GM18858 (cell line): ENCODE data around the gene MUC21.
"Not testable (repeated sequence)": the region's sequence is repeated elsewhere in the genome, so short reads cannot be mapped to it uniquely, and the experiment has no call there.

Experiments used
- ATAC-seq: cut with Tn5 transposase; IDR thresholded peaks from one replicate; pipeline ENCODE4 v1.9.1; 2021; ENCODE audit not compliant: unreplicated experiment

The MUC21 gene

GRCh38 chr6:30966154-30966553 is 17.4 kb upstream of the MUC21 start:
- no peak for ATAC-seq

GRCh38 chr6:30969171-30969570 is 14.3 kb upstream of the MUC21 start:
- not testable (repeated sequence) for ATAC-seq

GRCh38 chr6:30970946-30971345 is 12.6 kb upstream of the MUC21 start:
- ATAC-seq: no peak

GRCh38 chr6:30972816-30973215 is 10.7 kb upstream of the MUC21 start:
- no peak for ATAC-seq

- no peak for ATAC-seq
Measured at GRCh38 chr6:30974490-30975252, 8.8 kb upstream of the MUC21 start.

- no peak for ATAC-seq
Measured at GRCh38 chr6:30979141-30979540, 4.4 kb upstream of the MUC21 start.

GRCh38 chr6:30979690-30980089 is 3.8 kb upstream of the MUC21 start:
- ATAC-seq: no peak

GRCh38 chr6:30981942-30982772 is 1.4 kb upstream of the MUC21 start:
- no peak for ATAC-seq

- no peak for ATAC-seq
Measured at GRCh38 chr6:30985490-30985889, 2.0 kb downstream of the MUC21 start.

GRCh38 chr6:30987304-30987703 is 3.8 kb downstream of the MUC21 start:
- no peak for ATAC-seq

GRCh38 chr6:30988209-30988825 is 4.8 kb downstream of the MUC21 start:
- no peak for ATAC-seq

GRCh38 chr6:30990422-30991086 is 7.0 kb downstream of the MUC21 start:
- ATAC-seq: no peak

GRCh38 chr6:30991891-30992290 is 8.4 kb downstream of the MUC21 start:
- no peak for ATAC-seq

- no peak for ATAC-seq
Measured at GRCh38 chr6:30997301-30997700, 13.8 kb downstream of the MUC21 start.

- no peak for ATAC-seq
Measured at GRCh38 chr6:30998785-30999184, 15.3 kb downstream of the MUC21 start.

GRCh38 chr6:31000067-31000860 is 16.7 kb downstream of the MUC21 start:
- ATAC-seq: not testable (repeated sequence)

- no peak for ATAC-seq
Measured at GRCh38 chr6:31001281-31001888, 17.9 kb downstream of the MUC21 start.

GRCh38 chr6:31002471-31002870 is 19.0 kb downstream of the MUC21 start:
- no peak for ATAC-seq

- ATAC-seq: no peak
Measured at GRCh38 chr6:31004794-31005193, 21.3 kb downstream of the MUC21 start.
